ENCODE measurements around the gene ZNF668. TPM values are rescaled to one million over a fixed set of nuclear protein-coding genes. Genes with fewer than 3 reads are reported as not detected.

The ZNF668 gene
- total and polyA plus RNA-seq, 9 donors = 1.3 to 7.4 (median 5.7) TPM

DNA sequence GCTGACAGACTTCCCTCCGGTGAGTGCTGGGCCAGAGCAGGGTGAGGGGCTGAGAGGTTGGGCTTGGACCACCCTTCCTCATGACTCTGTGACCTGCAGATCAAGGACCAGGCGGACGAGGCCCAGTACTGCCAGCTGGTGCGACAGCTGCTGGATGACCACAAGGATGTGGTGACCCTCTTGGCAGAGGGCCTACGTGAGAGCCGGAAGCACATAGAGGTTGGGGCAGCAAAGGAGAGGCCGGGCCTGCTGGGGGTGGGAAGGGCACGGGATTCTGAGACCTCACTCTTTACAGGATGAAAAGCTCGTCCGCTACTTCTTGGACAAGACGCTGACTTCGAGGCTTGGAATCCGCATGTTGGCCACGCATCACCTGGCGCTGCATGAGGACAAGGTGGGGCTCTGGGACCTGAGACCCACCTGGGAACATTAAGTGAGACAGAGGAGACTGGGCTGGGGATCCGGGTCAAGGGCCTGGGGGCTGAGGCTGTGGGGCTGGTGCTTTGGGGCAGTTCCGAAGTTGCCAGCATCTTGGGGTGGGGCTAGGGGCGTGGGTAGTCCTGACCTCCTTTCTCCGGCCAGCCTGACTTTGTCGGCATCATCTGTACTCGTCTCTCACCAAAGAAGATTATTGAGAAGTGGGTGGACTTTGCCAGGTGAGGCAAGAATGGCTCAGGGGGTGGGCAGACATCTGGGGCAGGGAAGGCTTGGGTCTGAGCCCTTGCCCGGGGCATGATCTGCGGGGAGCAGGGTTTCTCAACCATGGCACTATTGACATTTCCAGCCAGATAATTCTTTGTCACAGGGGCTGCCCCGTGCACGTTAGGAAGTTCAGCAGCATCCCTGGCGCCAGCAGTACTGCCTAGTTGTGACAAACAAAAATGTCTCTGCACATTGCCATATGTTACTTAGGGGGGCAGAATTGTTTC lies 36.3 kb upstream of the ZNF668 start:
- Histone ChIP-seq H3K27me3 (no peaks in the 10 kb centered on the region), H3K36me3 (no peaks in the 10 kb centered on the region), H3K27ac (no peak overlapping the region), H3K4me1 (ENCODE audit: insufficient read depth) (peaks cover 6% of the 10 kb centered on the region), H3K4me3 (no peak overlapping the region), H3K9me3 (no peaks in the 10 kb centered on the region)
- 75 to 82% (median 78%) methylated on average over 23 to 26 of the region's 26 CpGs for WGBS, 3 donors
- intact Hi-C loops (cut with DNase I) = loop anchor here in 1 of 4 donors (10.0 kb wide), 1 partner anchor 156 kb away; the partner anchor contains the start of gene SETD1A
- no peak for DNase-seq
- no peak for TF ChIP-seq POLR2A (IDR thresholded peaks at IDR 0.05)
- TF ChIP-seq, protein P1, sequence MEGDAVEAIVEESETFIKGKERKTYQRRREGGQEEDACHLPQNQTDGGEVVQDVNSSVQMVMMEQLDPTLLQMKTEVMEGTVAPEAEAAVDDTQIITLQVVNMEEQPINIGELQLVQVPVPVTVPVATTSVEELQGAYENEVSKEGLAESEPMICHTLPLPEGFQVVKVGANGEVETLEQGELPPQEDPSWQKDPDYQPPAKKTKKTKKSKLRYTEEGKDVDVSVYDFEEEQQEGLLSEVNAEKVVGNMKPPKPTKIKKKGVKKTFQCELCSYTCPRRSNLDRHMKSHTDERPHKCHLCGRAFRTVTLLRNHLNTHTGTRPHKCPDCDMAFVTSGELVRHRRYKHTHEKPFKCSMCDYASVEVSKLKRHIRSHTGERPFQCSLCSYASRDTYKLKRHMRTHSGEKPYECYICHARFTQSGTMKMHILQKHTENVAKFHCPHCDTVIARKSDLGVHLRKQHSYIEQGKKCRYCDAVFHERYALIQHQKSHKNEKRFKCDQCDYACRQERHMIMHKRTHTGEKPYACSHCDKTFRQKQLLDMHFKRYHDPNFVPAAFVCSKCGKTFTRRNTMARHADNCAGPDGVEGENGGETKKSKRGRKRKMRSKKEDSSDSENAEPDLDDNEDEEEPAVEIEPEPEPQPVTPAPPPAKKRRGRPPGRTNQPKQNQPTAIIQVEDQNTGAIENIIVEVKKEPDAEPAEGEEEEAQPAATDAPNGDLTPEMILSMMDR (IDR thresholded peaks at IDR 0.05) = no peak
- TF ChIP-seq EP300 (IDR thresholded peaks at IDR 0.05) = no peak

DNA sequence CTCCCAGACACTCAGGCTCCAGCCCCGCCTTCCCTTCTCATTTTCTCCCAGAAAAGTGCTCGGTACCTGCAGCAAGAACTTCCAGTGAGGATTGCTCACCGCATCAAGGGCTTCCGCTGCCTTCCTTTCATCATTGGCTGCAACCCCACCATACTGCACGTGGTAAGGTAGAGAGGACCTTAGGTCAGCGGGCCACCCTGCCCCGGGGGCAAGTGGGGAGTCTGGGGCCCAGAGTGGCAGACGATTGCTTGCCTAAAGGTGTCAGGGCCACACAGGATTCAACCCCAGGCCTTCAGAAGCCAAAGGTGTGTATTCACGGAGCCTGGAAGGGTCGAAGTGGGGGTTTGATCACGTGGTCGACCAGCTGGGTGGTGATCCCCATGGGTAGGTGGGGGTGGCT lies 35.6 kb upstream of the ZNF668 start:
- peaks cover 6% of the 10 kb centered on the region for H3K4me1 ChIP-seq (ENCODE audit: insufficient read depth)
- intact Hi-C loops (cut with DNase I) = loop anchor here in 1 of 4 donors (10.0 kb wide), 1 partner anchor 155 kb away; the partner anchor contains the start of gene SETD1A
- H3K27ac ChIP-seq = no peak overlapping the region
- TF ChIP-seq POLR2A (IDR thresholded peaks at IDR 0.05) (no peak), EP300 (IDR thresholded peaks at IDR 0.05) (no peak)
- TF ChIP-seq, protein P1 (IDR thresholded peaks at IDR 0.05) = no peak
- DNase-seq = no peak
- H3K27me3 ChIP-seq = no peaks in the 10 kb centered on the region
- no peaks in the 10 kb centered on the region for H3K36me3 ChIP-seq
- 82 to 88% (median 84%) methylated on average over 12 of the region's 12 CpGs for WGBS, 3 donors
- no peaks in the 10 kb centered on the region for H3K9me3 ChIP-seq
- H3K4me3 ChIP-seq = no peak overlapping the region

DNA sequence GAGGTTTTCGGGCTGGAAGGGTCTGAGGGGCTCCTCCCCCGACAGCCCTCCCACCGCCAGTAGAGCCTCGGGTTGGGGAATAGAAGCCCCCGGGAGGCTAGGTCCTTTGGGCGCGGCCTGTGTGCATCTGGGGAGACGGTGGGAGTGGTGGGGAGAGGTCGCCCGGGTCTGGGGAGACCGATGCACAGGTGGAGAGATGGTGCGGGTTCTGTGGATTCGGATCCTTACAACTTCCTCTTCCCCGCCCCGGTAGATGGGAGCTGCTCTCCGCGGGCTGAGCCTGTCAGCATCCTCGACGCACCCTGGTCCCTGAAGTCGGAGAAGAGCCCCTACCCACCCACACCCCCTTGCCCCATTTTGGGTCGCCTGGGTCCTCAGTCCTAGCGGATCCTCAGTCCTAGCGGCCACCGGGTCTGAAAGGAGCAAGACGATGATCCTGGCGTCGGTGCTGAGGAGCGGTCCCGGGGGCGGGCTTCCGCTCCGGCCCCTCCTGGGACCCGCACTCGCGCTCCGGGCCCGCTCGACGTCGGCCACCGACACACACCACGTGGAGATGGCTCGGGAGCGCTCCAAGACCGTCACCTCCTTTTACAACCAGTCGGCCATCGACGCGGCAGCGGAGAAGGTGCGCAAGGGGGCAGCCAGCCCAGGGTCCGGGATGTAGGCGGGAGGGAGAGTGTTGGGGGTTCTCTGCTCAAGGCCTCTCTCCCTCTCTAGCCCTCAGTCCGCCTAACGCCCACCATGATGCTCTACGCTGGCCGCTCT lies 34.9 kb upstream of the ZNF668 start:
- Histone ChIP-seq H3K9me3 (no peaks in the 10 kb centered on the region), H3K27ac (peak overlapping the region; percentile 76 to 81), H3K4me1 (ENCODE audit: insufficient read depth) (peaks cover 6% of the 10 kb centered on the region), H3K36me3 (no peaks in the 10 kb centered on the region), H3K27me3 (no peaks in the 10 kb centered on the region), H3K4me3 (peak overlapping the region; percentile 84)
- intact Hi-C loops (cut with DNase I) = no loop called here
- TF ChIP-seq, protein P1 (IDR thresholded peaks at IDR 0.05) = no peak
- TF ChIP-seq POLR2A (IDR thresholded peaks at IDR 0.05) (no peak), EP300 (IDR thresholded peaks at IDR 0.05) (no peak)
- no peak for DNase-seq
- WGBS, 3 donors = 27 to 34% (median 30%) methylated on average over 56 to 57 of the region's 57 CpGs

DNA sequence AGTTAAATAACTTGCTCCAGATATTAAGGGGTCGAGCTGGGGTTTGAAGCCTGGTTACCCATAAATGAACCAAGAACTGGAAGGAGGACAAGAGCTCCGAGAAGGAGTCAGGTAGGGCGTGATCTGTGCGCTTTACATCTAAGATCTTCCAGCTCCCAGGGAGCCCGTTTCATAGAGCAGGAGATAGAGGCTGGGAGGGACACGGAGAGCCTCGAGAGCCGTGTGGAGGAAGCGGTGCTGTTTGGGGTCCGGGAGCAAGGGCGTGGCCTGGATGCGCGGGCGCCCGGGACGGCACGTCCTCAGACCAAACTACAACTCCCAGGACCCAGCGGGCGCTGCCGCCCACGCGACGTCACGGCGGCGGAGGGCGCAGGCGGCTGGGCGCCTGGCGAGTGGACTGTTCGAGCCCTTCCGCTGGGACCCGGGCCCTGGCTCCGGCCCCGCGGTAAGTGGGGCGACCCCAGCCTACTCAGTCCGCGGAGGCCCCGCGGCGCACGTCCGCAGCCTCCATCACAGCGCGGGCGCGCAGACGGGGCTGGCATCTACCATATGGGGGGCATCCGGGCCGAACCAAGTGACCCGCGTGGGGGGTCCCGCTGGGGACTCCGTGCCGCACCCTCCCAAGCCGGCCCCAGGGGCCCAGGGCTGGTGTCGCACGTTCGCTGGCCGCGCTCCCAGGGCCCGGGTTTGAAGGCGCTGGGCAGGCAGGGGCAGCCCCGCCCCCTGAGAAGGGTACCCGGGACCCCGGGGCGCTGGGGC lies 34.2 kb upstream of the ZNF668 start, which contains the start of gene BCKDK:
Gene BCKDK (plus strand): TSS at position 352 of the 759 bp plus-strand sequence. CDS start 838 bp downstream, outside the sequence.
- TF ChIP-seq, protein P1 (IDR thresholded peaks at IDR 0.05) = no peak
- TF ChIP-seq POLR2A (IDR thresholded peaks at IDR 0.05) = peak; percentile 47
- Histone ChIP-seq H3K27me3 (no peaks in the 10 kb centered on the region), H3K4me3 (peak within 1 kb of the TSS; percentile 84), H3K9me3 (no peaks in the 10 kb centered on the region), H3K36me3 (no peaks in the 10 kb centered on the region), H3K27ac (peak within 1 kb of the TSS; percentile 76 to 81), H3K4me1 (ENCODE audit: insufficient read depth) (peaks cover 6% of the 10 kb centered on the region)
- intact Hi-C loops (cut with DNase I) = no loop called here
- peak; percentile 64 to 84 (median 77) for DNase-seq
- 2 to 3% (median 2%) methylated on average over 62 to 68 of the region's 68 CpGs for WGBS, 3 donors

Data from ovary (tissue), 9 donors.